RCC 7860 (cell line): ENCODE measurements around the gene GSPT1.
"Not testable (repeated sequence)": the region's sequence is repeated elsewhere in the genome, so short reads cannot be mapped to it uniquely, and the experiment has no call there.

Source experiments
- DNase-seq: peaks from one replicate; pipeline ENCODE4 v3.0.0-alpha.2; 2015; ENCODE audit warnings: low spot score
- FAIRE-seq: peaks from 2 replicates; lab custom pipeline; 2012; peaks lifted over from hg19 to GRCh38; lab: Jason Lieb, UNC

The GSPT1 gene

GRCh38 chr16:11823645-11824044, 92.1 kb downstream of the GSPT1 start:
- not testable (repeated sequence) for DNase-seq, FAIRE-seq

- DNase-seq, result no peak
- no peak for FAIRE-seq
These were observed 96.0 kb downstream of the GSPT1 start for GRCh38 chr16:11819798-11820197.

GRCh38 chr16:11818970-11819369, 96.8 kb downstream of the GSPT1 start:
- not testable (repeated sequence) for FAIRE-seq, DNase-seq
